ENCODE data around the gene HIP1R.

The HIP1R gene

DNA sequence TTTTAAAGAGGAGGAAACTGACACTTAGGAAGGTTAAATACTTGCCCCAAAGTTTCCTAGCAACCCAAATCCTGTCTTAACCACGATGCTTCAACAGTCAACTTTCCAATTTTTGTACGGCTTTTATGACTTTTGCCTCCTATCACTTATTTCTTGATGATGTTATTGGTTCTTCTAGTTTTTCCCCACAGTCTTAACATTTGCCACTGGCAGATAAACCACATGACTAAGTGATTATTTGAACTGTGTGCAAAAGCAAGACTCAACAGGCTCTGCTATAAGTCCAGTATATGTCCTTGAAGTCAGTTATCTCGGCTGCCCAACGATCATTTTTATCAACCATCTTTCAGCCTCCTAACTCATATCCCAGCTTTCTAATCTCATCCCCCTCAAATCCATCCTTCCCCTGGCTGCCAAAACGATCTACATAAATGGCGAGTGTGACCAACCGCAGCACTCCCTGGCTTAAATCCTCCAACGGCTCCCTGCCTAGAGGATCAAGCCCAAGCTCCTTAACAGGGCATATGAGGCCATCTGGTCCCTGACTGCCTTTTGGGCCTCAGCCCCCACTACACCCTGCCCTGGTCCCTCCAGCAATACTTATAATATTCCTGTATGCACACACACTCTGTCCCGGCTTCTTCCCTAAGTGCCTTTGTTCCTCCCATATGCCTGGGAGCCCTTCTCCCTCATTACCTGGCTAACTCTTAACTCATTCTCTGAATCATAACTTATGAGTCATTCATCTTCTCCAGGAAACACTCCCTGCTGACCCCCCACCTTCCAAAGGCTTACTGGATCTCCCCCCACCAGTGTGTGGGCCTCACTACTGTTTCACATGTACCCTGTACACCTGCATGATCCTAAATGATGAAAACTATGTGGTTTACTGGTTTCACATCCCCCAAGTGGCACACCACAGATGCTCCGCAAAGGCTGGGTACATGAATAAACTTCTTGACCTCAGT is 51.9 kb downstream of the HIP1R start:
- H3K9me3 ChIP-seq (ENCODE audit: insufficient read depth, low read length, severe bottlenecking), result no peaks in the 10 kb centered on the region
- peaks cover 84% of the 10 kb centered on the region for H3K79me2 ChIP-seq (ENCODE audit: insufficient read depth, low read length)
- DNase-seq, result peak; percentile 78
- H2AFZ ChIP-seq (ENCODE audit: low read depth, low read length), result no peak overlapping the region
- no peaks in the 10 kb centered on the region for H3K27me3 ChIP-seq (ENCODE audit: insufficient read depth, low read length, poor library complexity)
- H3K4me2 ChIP-seq (ENCODE audit: insufficient read depth, low read length), result peak overlapping the region; percentile 64
- H4K20me1 ChIP-seq (ENCODE audit: insufficient read depth, low read length), result peaks cover 43% of the 10 kb centered on the region
- H3K36me3 ChIP-seq (ENCODE audit: insufficient read depth, low read length), result no peaks in the 10 kb centered on the region
- H3K4me3 ChIP-seq (ENCODE audit: low read depth in 1 of 2, low read length in 2 of 2), result no peak overlapping the region
- peak overlapping the region; percentile 39; the same call in 1 of the 2 replicates for H3K9ac ChIP-seq (ENCODE audit: low read depth, low read length)
- TF ChIP-seq EZH2 (IDR thresholded peaks at IDR 0.05; ENCODE audit: borderline replicate concordance, low read depth, low read length, severe bottlenecking), result no peak
- TF ChIP-seq, protein P1, sequence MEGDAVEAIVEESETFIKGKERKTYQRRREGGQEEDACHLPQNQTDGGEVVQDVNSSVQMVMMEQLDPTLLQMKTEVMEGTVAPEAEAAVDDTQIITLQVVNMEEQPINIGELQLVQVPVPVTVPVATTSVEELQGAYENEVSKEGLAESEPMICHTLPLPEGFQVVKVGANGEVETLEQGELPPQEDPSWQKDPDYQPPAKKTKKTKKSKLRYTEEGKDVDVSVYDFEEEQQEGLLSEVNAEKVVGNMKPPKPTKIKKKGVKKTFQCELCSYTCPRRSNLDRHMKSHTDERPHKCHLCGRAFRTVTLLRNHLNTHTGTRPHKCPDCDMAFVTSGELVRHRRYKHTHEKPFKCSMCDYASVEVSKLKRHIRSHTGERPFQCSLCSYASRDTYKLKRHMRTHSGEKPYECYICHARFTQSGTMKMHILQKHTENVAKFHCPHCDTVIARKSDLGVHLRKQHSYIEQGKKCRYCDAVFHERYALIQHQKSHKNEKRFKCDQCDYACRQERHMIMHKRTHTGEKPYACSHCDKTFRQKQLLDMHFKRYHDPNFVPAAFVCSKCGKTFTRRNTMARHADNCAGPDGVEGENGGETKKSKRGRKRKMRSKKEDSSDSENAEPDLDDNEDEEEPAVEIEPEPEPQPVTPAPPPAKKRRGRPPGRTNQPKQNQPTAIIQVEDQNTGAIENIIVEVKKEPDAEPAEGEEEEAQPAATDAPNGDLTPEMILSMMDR (IDR thresholded peaks at IDR 0.05; ENCODE audit: borderline replicate concordance, extremely low read depth, low read length, poor library complexity, severe bottlenecking), result no peak
- H3K4me1 ChIP-seq (ENCODE audit: insufficient read depth, low read length), result peaks cover 77% of the 10 kb centered on the region
- peak overlapping the region; percentile 74 for H3K27ac ChIP-seq (ENCODE audit: low read length)
- peak; percentile 79 for ATAC-seq (ENCODE audit: insufficient read depth, low read depth)

DNA sequence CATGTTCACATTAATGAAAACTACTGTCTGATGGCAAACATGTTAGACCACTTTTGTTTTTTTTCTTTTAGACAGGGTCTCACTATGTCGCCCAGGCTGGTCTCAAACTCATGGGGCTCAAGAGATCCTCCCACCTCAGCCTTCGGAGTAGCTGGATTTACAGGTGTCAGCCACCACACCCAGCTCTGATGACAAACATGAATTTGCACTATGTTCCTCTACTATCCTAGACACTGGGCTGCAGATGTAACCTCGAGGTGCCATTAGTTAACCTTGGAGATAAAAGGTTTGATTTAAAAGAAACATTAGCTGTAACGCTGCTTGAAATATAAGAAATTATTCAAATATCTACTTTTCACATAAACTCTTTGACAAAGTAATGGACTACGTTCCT is 52.6 kb downstream of the HIP1R start:
- DNase-seq (no peak), ATAC-seq (ENCODE audit: insufficient read depth, low read depth) (peak; percentile 36; the same call in 2 of the 3 replicates)
- H3K9ac ChIP-seq (ENCODE audit: low read depth, low read length), result peak overlapping the region; percentile 39
- H2AFZ ChIP-seq (ENCODE audit: low read depth, low read length), result no peak overlapping the region
- TF ChIP-seq, protein P1 (IDR thresholded peaks at IDR 0.05; ENCODE audit: borderline replicate concordance, extremely low read depth, low read length, poor library complexity, severe bottlenecking), result no peak
- no peak for TF ChIP-seq EZH2 (IDR thresholded peaks at IDR 0.05; ENCODE audit: borderline replicate concordance, low read depth, low read length, severe bottlenecking)
- H3K27me3 ChIP-seq (ENCODE audit: insufficient read depth, low read length, poor library complexity), result no peaks in the 10 kb centered on the region
- 0 out of 4 replicates have a peak overlapping the region, but pooled peaks of 1 of the 2 experiments have one; percentile 9 for H3K4me3 ChIP-seq (ENCODE audit: low read depth in 1 of 2, low read length in 2 of 2)
- no peaks in the 10 kb centered on the region for H3K36me3 ChIP-seq (ENCODE audit: insufficient read depth, low read length)
- peaks cover 82% of the 10 kb centered on the region for H3K4me1 ChIP-seq (ENCODE audit: insufficient read depth, low read length)
- peaks cover 40% of the 10 kb centered on the region for H4K20me1 ChIP-seq (ENCODE audit: insufficient read depth, low read length)
- peak overlapping the region; percentile 64 for H3K4me2 ChIP-seq (ENCODE audit: insufficient read depth, low read length)
- peak overlapping the region; percentile 74 for H3K27ac ChIP-seq (ENCODE audit: low read length)
- no peaks in the 10 kb centered on the region for H3K9me3 ChIP-seq (ENCODE audit: insufficient read depth, low read length, severe bottlenecking)
- H3K79me2 ChIP-seq (ENCODE audit: insufficient read depth, low read length), result peaks cover 84% of the 10 kb centered on the region

DNA sequence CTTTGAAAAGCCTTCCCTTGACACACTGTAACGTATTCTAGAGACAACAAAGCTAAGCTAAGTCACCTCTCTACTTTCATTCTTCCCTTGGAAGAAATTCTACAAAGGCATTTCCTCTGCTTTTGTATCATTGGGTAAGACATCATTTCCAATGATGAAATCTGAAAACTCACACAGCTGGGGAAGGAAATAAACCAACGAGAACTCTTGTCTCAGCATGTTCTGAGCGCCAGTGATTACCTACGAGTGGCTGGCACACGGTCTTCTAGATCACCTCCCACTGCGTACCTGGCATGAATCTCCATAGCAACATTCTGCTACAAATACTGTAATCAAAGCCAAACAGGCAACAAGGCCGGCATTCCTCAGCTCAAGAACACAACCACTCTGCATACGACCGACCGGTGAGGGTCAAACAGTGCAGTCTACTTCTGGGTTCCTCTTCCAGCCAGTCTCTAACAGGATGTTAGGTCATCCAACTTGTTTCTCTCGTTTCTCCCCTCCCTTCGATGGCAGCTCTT is 53.0 kb downstream of the HIP1R start:
- H3K9me3 ChIP-seq (ENCODE audit: insufficient read depth, low read length, severe bottlenecking), result no peaks in the 10 kb centered on the region
- ATAC-seq (ENCODE audit: insufficient read depth, low read depth) (peak; percentile 62), DNase-seq (peak; percentile 43)
- H3K79me2 ChIP-seq (ENCODE audit: insufficient read depth, low read length), result peaks cover 85% of the 10 kb centered on the region
- no peak for TF ChIP-seq EZH2 (IDR thresholded peaks at IDR 0.05; ENCODE audit: borderline replicate concordance, low read depth, low read length, severe bottlenecking)
- TF ChIP-seq, protein P1 (IDR thresholded peaks at IDR 0.05; ENCODE audit: borderline replicate concordance, extremely low read depth, low read length, poor library complexity, severe bottlenecking), result no peak
- 0 out of 2 replicates have a peak overlapping the region, but pooled peaks have one; percentile 17 for H2AFZ ChIP-seq (ENCODE audit: low read depth, low read length)
- peaks cover 2% of the 10 kb centered on the region; the same call in 1 of the 2 replicates for H3K36me3 ChIP-seq (ENCODE audit: insufficient read depth, low read length)
- H3K4me1 ChIP-seq (ENCODE audit: insufficient read depth, low read length), result peaks cover 82% of the 10 kb centered on the region
- H3K4me3 ChIP-seq (ENCODE audit: low read depth in 1 of 2, low read length in 2 of 2), result peak overlapping the region in 1 of 2 experiments; percentile 47; a peak in 2 of 4 replicates
- no peaks in the 10 kb centered on the region for H3K27me3 ChIP-seq (ENCODE audit: insufficient read depth, low read length, poor library complexity)
- H3K27ac ChIP-seq (ENCODE audit: low read length), result peak overlapping the region; percentile 74
- peak overlapping the region; percentile 39 for H3K9ac ChIP-seq (ENCODE audit: low read depth, low read length)
- H4K20me1 ChIP-seq (ENCODE audit: insufficient read depth, low read length), result peaks cover 42% of the 10 kb centered on the region
- peak overlapping the region; percentile 64 for H3K4me2 ChIP-seq (ENCODE audit: insufficient read depth, low read length)

Data from DND-41 (cell line).